HL-60 (cell line): ENCODE measurements around the gene ADAM22.

Experiments used
- DNase-seq, 2 experiments: peaks; one replicate each; pipeline ENCODE4 v3.0.0-alpha.2; 2010 to 2020; ENCODE audit warnings: low read depth in 1 of 2, low spot score in 1 of 2
- H3K27ac ChIP-seq: fragments of 250-450 bp; sonication (Bioruptor Pico); replicated peaks from 2 replicates; pipeline ENCODE4 v1.5.1; 2020; ENCODE audit warnings: mild to moderate bottlenecking, moderate library complexity
- H3K27me3 ChIP-seq: fragments of 250-450 bp; sonication (Bioruptor Pico); 2 replicates; pipeline ENCODE4 v1.5.1; 2021; ENCODE audit warnings: mild to moderate bottlenecking, moderate library complexity; ENCODE audit not compliant: insufficient read depth, poor library complexity, severe bottlenecking
- H3K4me3 ChIP-seq: replicated peaks from 2 replicates; pipeline ENCODE4 v1.5.1; 2011; ENCODE audit warnings: mild to moderate bottlenecking, control low read depth, low read length; ENCODE audit not compliant: insufficient read depth
- GABPA ChIP-seq: IDR thresholded peaks from 2 replicates; pipeline ENCODE4 v1.6.1; 2012; ENCODE audit warnings: low read depth
- POLR2AphosphoS5 ChIP-seq: IDR thresholded peaks from 2 replicates; pipeline ENCODE4 v1.6.1; 2012; ENCODE audit warnings: low read depth
- SPI1 ChIP-seq: IDR thresholded peaks from 2 replicates; pipeline ENCODE4 v1.6.1; 2012; ENCODE audit warnings: low read depth, mild to moderate bottlenecking, borderline replicate concordance
- TF ChIP-seq, protein P1 (sequence below): IDR thresholded peaks from one replicate; pipeline ENCODE4 v1.5.1; 2011; ENCODE audit warnings: low read length, control low read depth, inconsistent platforms; ENCODE audit not compliant: insufficient read depth
- TF ChIP-seq, protein P2 (sequence below): IDR thresholded peaks from 2 replicates; pipeline ENCODE4 v1.6.1; 2012; ENCODE audit warnings: low read depth; ENCODE audit not compliant: insufficient replicate concordance

ADAM22 gene

DNA sequence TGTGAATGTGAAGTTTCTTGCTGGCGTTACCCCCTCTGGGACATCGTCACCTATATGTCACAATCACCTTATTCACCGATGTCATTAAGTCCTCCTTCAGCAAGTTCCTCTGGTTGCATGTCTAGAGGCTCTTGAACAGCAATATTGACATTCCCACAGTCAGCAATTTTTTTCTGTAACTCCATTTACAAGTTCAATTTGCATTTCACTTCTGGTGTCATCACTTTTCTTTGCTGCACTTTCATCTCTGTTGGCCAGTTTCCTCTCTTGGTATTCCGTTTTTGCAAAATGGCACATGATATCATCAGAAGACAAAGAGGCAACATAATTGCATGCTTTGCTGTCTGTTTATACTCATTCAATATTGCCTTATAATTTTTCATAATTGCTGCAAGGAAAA lies 216.0 kb downstream of the ADAM22 start:
- DNase-seq, result no peak
- peaks cover 5% of the 10 kb centered on the region for H3K27me3 ChIP-seq
- TF ChIP-seq, protein P1, sequence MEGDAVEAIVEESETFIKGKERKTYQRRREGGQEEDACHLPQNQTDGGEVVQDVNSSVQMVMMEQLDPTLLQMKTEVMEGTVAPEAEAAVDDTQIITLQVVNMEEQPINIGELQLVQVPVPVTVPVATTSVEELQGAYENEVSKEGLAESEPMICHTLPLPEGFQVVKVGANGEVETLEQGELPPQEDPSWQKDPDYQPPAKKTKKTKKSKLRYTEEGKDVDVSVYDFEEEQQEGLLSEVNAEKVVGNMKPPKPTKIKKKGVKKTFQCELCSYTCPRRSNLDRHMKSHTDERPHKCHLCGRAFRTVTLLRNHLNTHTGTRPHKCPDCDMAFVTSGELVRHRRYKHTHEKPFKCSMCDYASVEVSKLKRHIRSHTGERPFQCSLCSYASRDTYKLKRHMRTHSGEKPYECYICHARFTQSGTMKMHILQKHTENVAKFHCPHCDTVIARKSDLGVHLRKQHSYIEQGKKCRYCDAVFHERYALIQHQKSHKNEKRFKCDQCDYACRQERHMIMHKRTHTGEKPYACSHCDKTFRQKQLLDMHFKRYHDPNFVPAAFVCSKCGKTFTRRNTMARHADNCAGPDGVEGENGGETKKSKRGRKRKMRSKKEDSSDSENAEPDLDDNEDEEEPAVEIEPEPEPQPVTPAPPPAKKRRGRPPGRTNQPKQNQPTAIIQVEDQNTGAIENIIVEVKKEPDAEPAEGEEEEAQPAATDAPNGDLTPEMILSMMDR, result no peak
- TF ChIP-seq GABPA, result no peak
- no peak for TF ChIP-seq POLR2AphosphoS5
- no peak for TF ChIP-seq SPI1
- TF ChIP-seq, protein P2, sequence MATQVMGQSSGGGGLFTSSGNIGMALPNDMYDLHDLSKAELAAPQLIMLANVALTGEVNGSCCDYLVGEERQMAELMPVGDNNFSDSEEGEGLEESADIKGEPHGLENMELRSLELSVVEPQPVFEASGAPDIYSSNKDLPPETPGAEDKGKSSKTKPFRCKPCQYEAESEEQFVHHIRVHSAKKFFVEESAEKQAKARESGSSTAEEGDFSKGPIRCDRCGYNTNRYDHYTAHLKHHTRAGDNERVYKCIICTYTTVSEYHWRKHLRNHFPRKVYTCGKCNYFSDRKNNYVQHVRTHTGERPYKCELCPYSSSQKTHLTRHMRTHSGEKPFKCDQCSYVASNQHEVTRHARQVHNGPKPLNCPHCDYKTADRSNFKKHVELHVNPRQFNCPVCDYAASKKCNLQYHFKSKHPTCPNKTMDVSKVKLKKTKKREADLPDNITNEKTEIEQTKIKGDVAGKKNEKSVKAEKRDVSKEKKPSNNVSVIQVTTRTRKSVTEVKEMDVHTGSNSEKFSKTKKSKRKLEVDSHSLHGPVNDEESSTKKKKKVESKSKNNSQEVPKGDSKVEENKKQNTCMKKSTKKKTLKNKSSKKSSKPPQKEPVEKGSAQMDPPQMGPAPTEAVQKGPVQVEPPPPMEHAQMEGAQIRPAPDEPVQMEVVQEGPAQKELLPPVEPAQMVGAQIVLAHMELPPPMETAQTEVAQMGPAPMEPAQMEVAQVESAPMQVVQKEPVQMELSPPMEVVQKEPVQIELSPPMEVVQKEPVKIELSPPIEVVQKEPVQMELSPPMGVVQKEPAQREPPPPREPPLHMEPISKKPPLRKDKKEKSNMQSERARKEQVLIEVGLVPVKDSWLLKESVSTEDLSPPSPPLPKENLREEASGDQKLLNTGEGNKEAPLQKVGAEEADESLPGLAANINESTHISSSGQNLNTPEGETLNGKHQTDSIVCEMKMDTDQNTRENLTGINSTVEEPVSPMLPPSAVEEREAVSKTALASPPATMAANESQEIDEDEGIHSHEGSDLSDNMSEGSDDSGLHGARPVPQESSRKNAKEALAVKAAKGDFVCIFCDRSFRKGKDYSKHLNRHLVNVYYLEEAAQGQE, result no peak
- no peak overlapping the region for H3K4me3 ChIP-seq
- no peak overlapping the region for H3K27ac ChIP-seq

DNA sequence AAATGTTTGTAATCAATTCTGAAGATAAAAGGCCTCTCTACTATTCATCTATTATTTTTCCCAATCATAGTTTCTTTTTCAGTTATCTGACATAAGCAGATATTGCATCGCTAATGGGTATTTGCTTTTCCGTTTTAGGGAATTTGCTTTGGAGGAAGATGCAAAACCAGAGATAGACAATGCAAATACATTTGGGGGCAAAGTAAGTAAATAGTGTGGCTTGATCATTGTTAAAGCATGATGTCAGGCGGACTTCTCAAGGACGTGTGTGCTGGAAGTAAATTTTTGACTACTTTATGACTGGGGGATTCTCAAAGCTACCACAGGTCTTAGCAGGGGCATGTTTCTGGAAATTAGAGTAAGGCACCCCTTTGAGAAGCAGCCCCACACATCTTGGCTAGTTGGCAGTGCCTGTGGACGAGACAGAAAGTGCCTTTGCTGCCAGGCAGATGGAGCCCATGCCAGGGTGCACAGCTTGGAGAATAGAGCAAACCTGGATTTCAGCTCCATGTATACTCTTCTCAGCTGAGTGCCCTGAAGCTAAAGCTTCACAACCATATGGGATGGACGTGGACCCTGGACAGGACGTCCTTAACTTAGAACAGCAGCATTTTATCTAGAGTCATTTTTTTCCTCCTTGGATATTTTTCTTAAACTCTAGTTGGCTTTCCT lies 217.2 kb downstream of the ADAM22 start:
- DNase-seq, result no peak
- Histone ChIP-seq H3K27ac (no peak overlapping the region), H3K27me3 (peaks cover 5% of the 10 kb centered on the region), H3K4me3 (no peak overlapping the region)
- TF ChIP-seq SPI1 (no peak), POLR2AphosphoS5 (no peak), GABPA (no peak)

DNA sequence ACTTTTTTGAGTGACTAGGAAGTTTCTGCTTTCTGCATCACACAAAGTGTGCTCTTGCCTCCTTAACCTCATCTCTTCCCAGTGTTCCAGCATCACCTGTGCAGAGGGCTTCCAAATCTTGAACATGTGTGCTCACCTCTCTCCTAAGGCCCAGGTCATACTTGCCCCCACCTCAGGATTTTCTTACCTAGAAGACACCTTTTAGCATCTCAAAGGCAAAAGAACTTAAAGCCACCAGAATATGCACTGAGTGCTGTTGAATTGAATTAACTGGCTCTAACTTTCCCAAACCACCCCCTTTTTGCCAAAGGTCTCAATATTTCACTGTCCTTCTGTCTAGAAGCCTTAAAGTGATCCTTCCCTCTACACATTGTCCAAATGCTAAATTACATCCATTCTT lies 219.3 kb downstream of the ADAM22 start:
- DNase-seq, result no peak

More for the DNA sequence above, 219.3 kb downstream of the ADAM22 start:
- H3K4me3 ChIP-seq, result no peak overlapping the region
- H3K27me3 ChIP-seq, result peaks cover 5% of the 10 kb centered on the region
- TF ChIP-seq POLR2AphosphoS5, result no peak
- TF ChIP-seq, protein P2, result no peak
- TF ChIP-seq, protein P1, result no peak
- no peak for TF ChIP-seq GABPA
- no peak overlapping the region for H3K27ac ChIP-seq
